ENCODE results near the gene EIF4G2. TPM values are rescaled to one million over a fixed set of nuclear protein-coding genes. Genes with fewer than 3 reads are reported as not detected.
"Not testable (repeated sequence)": the region's sequence is repeated elsewhere in the genome, so short reads cannot be mapped to it uniquely, and the experiment has no call there.

Gene EIF4G2
- total RNA-seq, 4 donors from 2014 or later, result 286 to 726 (median 581) TPM

DNA sequence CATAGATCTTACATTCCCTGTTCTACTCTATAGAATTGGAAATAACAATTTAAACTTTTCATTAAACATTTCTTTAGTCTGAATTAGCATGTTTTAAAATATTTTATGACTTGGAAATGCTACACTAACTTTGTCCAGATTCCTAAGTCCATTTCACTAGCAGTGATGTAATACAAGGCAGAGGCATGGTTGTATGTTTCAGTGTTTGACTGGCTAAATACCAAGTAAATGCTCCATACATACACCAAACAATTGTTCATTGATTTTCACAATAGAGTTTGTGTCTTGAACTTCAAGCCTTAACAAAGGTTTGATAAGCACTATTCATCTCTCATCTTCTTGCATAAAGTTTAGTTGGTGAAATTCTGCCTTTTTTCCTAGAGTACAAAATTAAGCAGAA is 35.6 kb upstream of the EIF4G2 start:
- DNase-seq, result no peak
- Histone ChIP-seq H3K36me3 (no peaks in the 10 kb centered on the region), H3K4me3 (no peak overlapping the region), H3K9me3 (no peaks in the 10 kb centered on the region), H3K4me1 (no peaks in the 10 kb centered on the region), H3K27ac (no peak overlapping the region), H3K27me3 (no peaks in the 10 kb centered on the region)
- no peak for TF ChIP-seq POLR2A (IDR thresholded peaks at IDR 0.05)
- TF ChIP-seq, protein P1, sequence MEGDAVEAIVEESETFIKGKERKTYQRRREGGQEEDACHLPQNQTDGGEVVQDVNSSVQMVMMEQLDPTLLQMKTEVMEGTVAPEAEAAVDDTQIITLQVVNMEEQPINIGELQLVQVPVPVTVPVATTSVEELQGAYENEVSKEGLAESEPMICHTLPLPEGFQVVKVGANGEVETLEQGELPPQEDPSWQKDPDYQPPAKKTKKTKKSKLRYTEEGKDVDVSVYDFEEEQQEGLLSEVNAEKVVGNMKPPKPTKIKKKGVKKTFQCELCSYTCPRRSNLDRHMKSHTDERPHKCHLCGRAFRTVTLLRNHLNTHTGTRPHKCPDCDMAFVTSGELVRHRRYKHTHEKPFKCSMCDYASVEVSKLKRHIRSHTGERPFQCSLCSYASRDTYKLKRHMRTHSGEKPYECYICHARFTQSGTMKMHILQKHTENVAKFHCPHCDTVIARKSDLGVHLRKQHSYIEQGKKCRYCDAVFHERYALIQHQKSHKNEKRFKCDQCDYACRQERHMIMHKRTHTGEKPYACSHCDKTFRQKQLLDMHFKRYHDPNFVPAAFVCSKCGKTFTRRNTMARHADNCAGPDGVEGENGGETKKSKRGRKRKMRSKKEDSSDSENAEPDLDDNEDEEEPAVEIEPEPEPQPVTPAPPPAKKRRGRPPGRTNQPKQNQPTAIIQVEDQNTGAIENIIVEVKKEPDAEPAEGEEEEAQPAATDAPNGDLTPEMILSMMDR (IDR thresholded peaks at IDR 0.05), result no peak
- intact Hi-C loops (cut with DNase I; ENCODE audit: low total_unique reads), result no loop called here

DNA sequence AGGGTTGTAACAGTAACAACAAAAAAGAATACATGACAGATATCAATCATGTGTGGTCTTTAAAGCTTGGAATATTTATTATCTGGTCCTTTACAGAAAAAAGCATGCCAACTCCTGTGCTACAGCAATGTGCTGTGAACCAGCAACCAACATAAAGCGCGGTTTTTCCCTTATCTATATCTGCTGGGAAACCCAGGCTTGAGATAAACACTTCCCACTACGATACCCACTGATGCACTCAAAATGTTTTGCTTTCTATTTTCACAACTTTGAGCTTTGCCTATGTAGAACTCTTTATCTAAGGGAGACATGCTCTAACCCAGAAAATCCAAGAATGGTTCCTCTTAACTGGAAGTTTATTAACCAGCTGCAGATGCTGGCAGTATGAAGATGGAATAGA is 30.2 kb upstream of the EIF4G2 start:
- intact Hi-C loops (cut with DNase I; ENCODE audit: low total_unique reads), result no loop called here
- TF ChIP-seq POLR2A (IDR thresholded peaks at IDR 0.05), result no peak

DNA sequence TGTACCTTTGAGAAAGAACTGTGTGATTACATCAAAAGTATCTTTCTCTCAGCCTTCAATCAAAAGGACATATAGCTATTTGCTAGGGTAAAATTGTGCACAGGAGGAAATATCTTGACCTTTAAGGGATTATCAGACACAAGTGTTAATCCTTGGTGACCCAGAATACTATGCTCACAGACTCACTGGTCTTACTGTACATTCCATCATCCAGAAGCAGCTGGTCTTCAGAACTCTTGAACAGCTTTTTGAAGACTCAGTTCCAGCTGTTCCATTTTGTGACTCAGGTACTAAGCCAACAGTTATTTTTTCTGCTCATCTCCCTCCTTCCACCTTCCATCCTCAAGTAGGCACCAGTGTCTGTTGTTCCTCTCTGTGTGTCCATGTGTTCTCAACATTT is 29.4 kb upstream of the EIF4G2 start:
- H3K36me3 ChIP-seq, result no peaks in the 10 kb centered on the region
- no peaks in the 10 kb centered on the region for H3K4me1 ChIP-seq
- no peaks in the 10 kb centered on the region for H3K27me3 ChIP-seq
- no peaks in the 10 kb centered on the region for H3K9me3 ChIP-seq
- no peak overlapping the region for H3K27ac ChIP-seq
- DNase-seq, result no peak
- H3K4me3 ChIP-seq, result no peak overlapping the region
- no peak for TF ChIP-seq POLR2A (IDR thresholded peaks at IDR 0.05)
- TF ChIP-seq, protein P1 (IDR thresholded peaks at IDR 0.05), result no peak
- intact Hi-C loops (cut with DNase I; ENCODE audit: low total_unique reads), result no loop called here

More for the DNA sequence above, 30.2 kb upstream of the EIF4G2 start:
- DNase-seq, result no peak
- Histone ChIP-seq H3K36me3 (no peaks in the 10 kb centered on the region), H3K27ac (no peak overlapping the region), H3K4me1 (no peaks in the 10 kb centered on the region), H3K9me3 (no peaks in the 10 kb centered on the region), H3K27me3 (no peaks in the 10 kb centered on the region), H3K4me3 (no peak overlapping the region)

DNA sequence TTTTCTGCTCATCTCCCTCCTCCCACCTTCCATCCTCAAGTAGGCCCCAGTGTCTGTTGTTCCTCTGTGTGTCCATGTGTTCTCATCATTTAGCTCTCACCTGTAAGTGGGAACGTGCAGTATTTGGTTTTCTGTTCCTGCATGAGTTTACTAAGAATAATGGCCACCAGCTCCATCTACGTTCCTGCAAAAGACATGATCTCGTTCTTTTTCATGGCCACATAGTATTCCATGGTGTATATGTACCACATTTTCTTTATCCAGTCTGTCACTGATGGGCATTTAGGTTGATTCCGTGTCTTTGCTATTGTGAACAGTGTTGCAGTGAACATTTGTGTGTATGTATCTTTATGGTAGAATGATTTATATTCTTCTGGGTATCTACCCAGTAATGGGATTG is 28.2 kb upstream of the EIF4G2 start:
- DNase-seq; H3K27ac ChIP-seq; intact Hi-C loops (cut with DNase I; ENCODE audit: low total_unique reads); H3K4me1 ChIP-seq; H3K4me3 ChIP-seq; H3K36me3 ChIP-seq; H3K27me3 ChIP-seq; H3K9me3 ChIP-seq: not testable (repeated sequence)

DNA sequence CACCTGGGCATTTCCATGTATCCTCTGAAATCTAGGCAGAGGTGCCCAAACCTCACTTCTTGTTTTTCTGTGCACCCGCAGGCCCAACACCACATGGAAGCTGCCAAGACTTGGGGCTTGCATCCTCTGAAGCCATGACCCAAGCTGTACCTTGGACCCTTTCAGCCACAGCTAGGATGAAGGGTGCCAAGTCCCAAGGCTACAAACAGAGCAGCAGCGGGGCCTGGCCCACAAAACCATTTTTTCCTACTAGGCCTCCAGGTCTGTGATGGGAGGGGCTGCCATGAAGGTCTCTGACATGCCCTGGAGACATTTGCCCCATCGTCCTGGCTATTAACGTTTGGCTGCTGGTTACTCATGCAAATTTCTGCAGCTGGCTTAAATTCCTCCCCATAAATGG is 20.4 kb upstream of the EIF4G2 start:
- no peak overlapping the region for H3K4me3 ChIP-seq
- intact Hi-C loops (cut with DNase I; ENCODE audit: low total_unique reads), result no loop called here
- H3K27ac ChIP-seq, result no peak overlapping the region
- no peaks in the 10 kb centered on the region for H3K9me3 ChIP-seq
- H3K27me3 ChIP-seq, result no peaks in the 10 kb centered on the region
- TF ChIP-seq, protein P1 (IDR thresholded peaks at IDR 0.05), result no peak
- TF ChIP-seq POLR2A (IDR thresholded peaks at IDR 0.05), result no peak
- no peaks in the 10 kb centered on the region for H3K36me3 ChIP-seq
- no peak for DNase-seq
- H3K4me1 ChIP-seq, result no peaks in the 10 kb centered on the region

DNA sequence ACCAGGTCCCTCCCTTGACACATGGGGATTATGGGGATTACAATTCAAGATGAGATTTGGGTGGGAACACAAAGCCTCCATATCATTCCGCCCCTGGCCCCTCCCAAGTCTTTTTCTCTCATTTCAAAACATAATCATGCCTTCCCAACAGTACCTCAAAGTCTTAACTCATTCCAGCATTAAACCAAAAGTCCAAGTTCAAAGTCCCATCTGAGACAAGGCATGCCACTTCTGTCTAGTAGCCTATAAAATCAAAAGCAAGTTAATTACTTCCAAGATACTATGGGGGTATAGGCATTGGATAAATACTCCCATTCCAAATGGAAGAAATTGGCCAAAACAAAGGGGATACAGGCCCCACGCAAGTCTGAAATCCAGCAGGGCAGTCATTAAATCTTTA is 19.7 kb upstream of the EIF4G2 start:
- TF ChIP-seq, protein P1 (IDR thresholded peaks at IDR 0.05), result no peak
- Histone ChIP-seq H3K4me3 (no peak overlapping the region), H3K27me3 (no peaks in the 10 kb centered on the region), H3K36me3 (no peaks in the 10 kb centered on the region), H3K27ac (no peak overlapping the region), H3K4me1 (no peaks in the 10 kb centered on the region), H3K9me3 (no peaks in the 10 kb centered on the region)
- intact Hi-C loops (cut with DNase I; ENCODE audit: low total_unique reads), result no loop called here
- no peak for DNase-seq
